Activated CD8-positive, alpha-beta memory T cell treated with anti-CD3 and anti-CD28 coated beads, Interleukin-2, amount 50 U/mL, for 24 hours (primary cell): Measurements from ENCODE around the gene PIP4K2A.

ENCODE experiments used
- DNase-seq: peaks from one replicate; pipeline ENCODE4 v3.0.0-alpha.2; 2020; ENCODE audit errors: extremely low read depth

PIP4K2A gene

DNA sequence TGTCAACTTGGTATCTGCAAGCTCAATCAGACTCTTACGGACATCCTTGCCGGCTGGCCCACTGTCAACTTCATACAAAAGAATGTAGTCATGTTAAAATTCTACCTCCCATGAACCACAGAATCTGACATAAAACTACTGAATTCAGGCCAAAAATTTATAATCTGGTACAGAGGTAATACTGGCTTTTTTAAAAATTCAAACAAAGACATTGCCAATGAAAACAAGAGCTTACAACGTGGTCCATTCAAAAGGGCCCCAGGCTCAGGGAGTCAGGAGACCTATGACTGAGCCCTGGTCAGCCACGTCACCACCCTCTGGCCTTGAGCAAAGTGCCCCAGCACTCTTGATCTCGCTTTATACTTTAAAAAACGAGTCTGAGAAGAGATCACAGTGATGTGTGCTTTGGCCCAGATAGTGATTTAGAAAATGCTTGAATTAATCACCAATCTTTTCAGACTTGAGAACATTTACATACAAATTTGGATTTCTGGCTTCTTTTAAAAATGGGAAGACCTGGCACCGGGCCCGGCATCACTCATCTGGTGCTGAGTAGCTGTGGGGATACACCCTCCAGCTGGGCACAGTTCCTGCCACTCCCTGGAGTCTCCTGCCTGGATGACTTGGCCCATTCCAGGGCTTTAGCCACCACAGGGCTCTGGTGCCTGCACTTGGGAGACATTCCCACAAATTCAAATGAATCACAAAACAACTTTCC is 94.1 kb downstream of the PIP4K2A start:
- no peak for DNase-seq

DNA sequence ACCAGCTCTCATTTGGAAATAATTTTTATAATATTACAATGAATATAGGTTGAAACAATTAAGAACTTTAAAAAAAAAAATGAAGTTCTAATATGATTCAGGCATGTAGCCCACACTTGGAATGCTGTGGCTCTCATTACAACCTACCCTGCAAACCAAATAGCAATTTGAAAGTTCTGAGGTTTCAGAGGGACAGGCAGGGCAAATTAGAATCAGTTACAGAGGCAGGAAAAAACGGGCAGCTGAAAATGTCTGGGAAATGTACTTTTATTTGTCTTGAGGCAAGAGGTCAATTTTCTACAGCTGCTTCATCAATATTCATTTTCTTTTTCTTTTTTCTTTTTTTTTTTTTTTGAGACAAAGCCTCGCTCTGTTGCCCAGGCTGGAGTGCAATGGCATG is 95.3 kb downstream of the PIP4K2A start:
- no peak for DNase-seq

DNA sequence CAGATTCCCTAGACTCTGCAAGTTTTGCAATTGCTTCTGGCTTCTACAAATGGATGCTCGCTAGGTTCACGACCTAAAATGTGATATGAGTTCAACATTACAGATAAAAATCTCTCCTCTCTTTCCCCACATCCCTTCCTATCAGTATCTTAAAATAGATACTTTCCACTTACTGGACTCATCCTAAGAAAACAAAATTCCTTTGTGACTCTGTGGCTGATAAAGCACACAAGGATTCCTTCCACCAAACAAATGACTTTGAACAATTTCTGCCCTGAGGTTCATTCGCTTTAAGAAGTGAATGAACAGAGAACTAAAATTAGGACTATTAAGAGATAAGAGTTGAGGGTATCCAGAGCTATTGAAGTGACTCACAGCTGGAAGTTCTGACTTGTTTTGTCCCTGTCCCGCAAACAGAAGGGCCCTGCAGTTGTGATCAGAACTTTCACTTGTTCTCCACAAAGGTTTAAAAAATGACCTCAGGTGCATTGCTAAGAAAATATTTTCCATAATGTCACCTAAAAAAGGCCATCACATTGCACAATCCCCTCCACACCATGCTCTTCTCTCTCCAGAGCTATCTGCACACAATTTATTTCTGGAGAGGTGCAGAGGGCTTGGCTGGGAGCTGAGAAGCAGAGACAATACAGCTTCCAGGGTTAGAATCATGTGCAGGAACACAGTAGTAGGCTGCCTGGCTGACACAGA is 96.1 kb downstream of the PIP4K2A start:
- DNase-seq = no peak

DNA sequence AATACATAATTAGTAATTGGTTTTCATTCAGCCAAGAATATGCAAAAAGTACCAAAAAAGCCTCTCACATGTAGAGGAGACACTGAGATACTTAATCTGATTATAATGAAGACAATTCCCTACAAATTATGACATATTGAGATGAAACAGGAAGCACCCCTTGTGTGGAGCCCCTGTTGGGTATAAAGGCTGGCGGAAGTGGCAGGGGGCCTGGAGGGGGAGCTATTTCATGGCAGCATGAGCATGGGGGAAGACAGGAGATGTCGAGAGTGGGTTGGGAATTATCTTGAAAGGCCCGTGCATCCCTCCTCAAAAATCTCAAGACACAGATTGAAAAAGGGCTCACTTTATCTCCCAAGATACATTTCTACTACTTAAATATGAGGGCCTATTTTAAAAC is 96.9 kb downstream of the PIP4K2A start:
- no peak for DNase-seq

DNA sequence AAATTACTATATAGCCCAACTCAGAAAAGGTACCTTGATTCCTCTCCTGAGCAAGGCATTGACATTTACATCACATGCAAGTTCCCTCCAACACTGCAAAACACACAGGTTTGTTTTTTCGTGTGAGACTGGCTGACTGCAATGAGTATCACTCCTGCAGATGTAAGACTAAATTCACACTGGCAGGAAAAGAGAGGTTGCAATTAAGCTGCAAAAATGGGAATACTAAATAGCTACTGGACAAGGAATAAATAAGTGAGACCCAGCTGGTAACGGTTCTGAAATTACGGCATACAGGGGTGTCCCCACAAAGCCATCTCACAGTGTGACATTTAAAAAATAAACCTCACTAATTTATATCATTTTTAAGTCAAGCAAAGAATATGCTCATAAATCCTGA is 97.3 kb downstream of the PIP4K2A start:
- no peak for DNase-seq

DNA sequence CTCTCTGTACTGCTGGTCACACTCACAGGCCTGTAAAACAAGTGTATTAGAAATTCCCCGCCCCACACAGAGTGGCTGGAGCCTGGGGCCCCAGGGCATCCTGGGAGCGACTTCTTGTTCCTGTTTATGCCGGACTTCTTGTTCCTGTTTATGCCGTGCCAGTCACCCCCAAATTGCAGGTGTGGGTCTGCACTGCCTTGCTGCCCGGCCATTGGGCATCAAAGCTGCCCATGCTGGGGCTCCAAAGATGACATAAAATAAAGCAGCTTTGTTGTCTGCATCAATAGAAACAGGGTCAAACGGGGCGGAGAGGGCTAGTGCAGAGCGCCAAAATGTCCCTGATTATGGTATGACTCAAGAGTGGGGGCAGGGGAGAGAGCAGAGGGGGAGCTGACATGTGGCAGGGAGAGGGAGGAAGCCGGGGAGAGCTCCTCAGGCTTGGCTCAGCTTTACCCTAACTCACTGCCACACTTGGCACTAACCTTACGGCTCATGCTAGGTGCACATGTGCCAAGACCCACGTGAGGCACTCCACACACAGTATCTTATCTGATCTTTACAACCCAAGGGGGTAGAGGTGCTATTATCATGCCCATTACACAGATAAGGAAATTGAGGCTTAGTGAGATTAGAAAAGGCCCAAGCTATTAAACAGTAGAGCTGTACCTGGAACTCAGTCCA is 98.4 kb downstream of the PIP4K2A start:
- DNase-seq = no peak

DNA sequence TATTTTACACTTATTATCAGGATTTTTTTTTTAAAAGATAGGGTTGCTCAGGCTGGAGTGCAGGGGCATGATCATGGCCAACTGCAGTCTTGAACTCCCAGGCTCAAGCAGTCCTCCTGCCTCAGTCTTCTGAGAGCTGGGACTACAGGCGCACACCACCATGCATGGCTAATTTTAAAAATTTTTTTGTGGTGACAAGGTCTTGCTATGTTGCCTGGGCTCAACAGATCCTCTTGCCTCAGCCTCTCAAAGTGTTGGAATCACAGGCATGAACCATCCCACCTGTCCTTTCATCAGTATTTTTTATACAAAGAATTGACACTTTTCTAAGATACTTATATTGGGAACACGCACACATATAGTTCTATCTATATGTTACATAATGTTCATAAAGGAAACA is 99.3 kb downstream of the PIP4K2A start:
- DNase-seq = no peak

DNA sequence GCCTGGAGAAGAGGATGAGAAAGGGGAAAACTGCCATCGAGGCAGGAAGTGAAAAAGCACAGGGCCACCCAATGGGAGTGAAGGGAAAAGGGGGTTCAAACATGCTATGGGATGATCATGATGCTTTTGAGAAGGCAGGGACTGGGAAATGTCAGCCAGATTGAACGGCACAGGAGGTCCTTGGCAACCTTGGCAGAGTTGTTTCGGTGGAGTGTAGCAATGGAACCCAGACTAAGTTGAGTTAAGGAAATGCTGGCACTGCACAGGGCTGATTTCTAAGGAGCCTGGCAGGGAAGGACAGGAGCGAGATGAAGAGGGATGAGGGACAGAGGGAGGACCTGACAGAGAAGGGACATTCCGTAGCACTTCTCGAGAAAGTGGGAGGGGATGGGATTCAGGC is 101.4 kb downstream of the PIP4K2A start:
- DNase-seq = no peak

DNA sequence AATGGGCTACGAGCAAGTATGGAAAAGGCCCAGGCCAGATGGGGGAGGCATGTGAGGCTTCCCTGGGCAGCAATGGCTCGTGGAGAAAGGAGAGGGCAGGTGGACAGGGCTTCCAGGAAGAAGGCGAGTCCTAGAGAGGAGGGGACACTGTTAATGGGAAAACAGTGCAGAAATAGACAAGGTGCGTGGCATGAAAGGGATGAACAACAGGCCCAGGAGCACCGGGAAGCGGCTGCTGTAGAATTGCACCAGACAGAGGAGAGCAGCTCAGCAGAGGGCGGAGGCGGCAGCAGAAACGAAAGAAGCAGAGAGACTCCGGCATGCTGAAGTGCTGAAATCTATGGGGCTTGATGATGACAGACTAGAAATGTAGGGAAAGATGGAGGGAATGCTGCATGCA is 102.1 kb downstream of the PIP4K2A start:
- no peak for DNase-seq

DNA sequence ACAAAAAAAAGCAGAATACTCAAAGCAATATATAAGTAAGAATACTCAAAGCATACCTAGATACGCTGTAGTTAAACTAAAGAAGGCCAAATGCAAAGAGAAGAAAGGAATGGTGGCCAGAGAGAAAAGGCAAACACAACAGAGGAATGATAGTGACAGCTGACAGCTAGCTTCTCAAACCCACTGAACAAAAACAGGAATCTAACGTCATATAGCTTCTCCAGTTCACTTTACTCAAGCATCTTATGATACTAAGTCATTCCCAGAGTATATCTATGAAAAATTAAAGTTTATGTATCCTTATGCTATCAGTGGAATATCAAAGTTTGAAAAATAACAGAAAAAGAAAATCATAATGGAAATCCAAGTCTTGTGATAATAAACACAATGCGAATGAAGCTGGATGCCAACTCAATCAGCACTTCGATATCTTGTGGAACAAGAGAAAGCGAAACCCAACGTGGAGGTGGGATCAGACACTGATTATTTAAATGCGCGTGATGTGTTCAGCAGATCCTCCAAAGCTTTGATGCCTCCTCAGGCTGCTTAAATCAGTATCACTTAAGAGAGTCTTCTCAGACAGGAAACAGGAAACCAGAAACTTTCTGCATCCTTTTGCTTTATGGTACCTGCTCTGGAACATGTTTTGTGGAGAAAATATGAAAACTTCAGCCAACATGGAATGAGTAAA is 102.8 kb downstream of the PIP4K2A start:
- DNase-seq = no peak

DNA sequence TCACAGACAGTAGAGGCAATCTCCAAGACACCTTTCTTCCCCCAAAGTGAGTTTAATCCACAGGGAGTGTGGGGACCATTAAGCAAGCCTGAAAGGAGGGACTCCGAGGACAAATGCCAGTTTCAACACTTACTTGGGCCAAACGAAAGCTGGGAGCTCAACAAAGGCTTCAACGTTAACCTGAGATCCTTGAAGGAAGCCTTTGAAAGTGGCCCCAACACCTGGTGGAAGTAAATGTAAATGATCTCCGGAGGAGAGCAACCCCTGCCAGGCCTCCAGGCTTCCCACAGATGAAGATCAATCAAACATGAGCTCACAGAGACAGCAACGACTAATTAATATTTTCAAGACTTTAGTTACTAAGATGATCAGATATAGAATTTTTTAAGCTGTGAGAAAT is 103.8 kb downstream of the PIP4K2A start:
- no peak for DNase-seq

DNA sequence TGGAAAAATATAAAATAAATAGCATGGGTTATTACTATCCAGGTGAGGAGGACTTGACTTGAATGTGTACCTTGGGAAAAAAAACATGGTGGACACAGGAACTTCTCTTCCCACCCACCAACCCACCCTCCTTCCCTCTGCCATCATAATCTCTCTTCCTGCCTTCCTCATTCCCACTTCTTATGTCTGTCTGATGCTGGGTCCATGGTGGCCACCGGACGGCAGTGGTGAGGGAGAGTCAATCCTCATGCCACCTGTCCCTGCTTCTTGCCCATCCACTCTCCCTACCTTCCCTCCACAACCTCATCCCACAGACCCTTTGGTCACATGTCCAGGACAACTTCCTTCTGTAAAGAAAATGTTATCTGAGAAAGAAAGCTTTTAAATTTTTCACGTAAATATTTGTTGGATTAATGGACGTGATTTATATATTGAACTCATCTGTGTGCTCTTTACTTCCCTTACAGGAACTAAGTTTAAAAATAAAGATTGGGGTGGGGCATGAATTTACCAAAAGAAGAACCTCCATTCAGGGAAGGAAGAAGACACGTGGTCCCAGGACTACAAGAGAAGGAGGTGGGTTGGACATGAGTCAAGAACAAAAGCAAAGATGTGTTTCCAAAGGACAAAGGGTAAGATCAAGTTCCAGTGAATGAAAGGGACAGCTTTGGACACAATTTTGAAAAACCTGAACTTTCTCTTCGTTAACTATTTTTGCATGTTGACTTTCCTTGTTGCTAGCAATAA is 104.5 kb downstream of the PIP4K2A start:
- DNase-seq = no peak

DNA sequence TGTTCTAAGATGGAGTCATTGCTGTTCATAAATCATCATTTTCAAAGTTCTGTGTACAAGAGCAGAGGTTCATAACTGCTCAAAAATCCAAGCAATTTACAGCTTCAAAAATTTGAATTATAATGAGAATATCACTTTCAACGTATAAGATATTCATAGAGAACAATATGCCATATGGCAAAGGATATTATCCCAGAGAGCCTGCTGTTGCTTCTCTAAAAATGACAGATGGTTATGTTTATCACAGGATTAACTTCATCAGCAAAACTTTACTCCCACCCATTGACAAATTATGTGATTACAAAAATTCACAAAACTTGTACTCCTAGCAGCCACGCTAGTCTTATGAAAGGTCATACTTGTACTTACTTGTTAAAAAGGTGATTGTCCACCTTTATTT is 105.1 kb downstream of the PIP4K2A start:
- DNase-seq = no peak

DNA sequence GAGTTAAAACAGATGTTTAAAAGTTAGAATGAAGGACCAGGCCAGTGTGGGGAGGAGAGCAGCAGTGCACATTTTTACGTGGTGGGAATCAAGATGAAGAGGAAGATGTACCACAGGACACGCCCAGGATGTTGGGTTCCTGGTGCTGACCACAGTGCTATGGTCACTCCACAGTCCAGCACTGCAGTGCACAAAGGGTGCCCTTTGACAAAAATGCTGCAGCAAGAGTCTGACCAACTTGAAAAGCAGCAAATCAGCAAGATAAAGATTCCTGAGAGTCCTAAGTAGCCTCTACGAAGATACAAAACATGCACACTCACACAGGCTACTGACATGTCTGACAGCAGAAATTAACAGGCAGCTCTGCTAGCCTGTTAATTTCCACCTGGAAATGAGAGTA is 107.1 kb downstream of the PIP4K2A start:
- DNase-seq = no peak

DNA sequence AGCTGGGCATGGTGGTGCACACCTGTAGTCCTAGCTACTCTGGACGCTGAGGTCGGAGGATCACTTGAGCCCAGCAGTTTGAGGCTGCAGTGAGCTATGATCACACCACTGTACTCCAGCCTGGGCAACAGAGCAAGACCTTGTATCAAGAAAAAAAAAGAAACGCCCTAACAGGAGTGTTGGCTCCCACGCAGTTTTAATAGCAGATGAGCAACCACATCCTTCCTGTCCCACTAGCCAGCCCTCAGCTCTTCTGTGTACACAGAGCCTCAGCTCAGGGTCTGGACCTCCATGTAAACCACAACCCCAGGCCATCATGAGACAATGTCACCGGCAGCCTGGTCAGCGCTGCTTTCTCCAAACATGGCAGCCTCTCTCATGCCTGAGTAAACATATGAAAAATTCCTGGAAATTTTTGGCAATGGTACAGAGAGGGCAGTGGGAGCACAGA is 108.2 kb downstream of the PIP4K2A start:
- DNase-seq = no peak

DNA sequence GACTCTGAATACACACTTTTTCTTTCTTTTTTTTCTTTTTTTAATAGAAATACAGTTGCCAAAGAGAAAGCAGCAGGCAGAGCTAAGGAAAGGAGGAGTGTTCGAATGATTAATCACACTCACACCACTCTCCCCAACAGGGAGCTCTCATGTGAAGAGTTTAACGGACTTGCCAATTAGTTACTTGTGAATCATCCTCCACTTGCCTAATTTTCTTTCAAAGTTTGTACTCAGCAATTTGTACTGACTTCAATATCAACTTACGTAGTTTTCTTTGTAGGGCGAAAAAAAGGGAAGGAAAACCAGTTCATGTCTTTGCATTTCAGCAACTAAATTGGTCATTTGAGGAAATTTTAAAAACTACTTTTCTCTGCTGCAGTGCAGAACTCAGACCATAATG is 109.2 kb downstream of the PIP4K2A start:
- no peak for DNase-seq

DNA sequence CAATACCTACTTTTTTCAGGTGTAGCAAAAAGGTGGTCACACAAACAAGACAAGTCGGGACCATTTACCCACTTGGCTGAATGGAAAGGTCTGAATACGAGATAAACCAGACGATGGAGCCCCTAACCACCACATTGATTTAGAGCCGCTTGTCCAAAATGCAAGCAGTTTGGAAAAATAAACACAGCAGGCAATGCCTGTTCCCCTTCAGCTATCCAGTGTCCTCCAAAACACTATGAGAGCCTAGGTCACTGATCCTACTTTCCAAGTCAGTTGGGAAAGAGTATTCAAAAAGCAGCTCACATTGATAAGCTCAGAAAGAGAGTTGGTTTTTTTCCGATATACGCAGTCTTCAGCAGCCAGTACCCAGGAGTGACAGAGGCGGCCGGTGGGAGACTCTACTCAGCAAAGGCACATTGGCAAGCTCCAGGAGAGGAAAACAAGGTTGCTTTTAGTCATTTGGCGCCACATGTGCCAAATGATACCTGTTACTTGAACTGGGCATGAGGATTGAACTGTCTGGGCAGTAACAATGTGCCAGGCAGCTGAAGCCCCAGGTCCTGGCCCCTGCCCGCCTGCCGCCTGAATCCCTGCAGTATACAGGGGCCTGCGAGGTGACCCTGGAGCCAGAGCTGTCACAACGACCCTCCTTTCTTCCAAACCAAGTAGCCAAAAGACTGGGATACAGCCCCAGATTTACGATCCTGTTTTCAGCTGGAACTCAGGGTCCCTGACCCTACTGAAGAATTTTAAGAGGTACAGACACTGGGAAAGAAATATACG is 109.8 kb downstream of the PIP4K2A start:
- no peak for DNase-seq

DNA sequence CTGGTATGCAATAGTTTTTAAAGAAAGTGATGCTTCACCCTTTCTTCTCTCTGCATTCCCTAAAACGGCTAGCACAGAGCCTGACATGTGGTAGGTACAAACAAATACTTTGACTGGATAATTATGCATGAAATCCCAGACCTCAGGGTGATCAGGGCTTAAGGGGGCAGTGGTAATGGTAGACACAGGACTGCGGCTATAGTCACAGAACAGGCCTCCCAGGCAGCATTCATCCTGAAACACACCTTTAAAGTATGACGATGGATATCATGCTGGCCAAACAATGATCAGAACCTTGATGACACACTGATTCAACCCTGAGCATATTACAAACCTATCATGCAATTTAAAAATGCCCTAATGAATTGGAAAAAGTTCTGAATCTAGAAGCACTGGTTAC is 110.8 kb downstream of the PIP4K2A start:
- DNase-seq = no peak

DNA sequence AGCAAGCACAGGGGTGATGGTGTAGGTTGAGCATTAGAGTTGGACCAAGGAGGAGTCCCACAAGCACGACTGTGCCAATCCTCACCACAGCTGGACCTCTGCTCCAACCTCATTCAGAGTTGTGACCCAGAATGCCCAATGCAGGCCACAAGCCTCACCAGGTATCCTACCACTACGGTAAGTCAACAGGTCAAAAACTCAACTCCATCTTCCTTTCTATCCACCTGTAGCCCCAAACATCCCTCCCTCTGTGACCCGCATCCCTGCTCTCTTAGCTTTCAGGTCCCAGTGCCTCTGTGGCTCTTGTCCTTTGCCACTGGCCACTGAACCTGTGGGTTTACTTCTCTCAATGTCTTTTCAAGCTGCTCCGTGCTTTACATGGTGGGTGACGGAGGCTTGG is 112.8 kb downstream of the PIP4K2A start:
- no peak for DNase-seq

DNA sequence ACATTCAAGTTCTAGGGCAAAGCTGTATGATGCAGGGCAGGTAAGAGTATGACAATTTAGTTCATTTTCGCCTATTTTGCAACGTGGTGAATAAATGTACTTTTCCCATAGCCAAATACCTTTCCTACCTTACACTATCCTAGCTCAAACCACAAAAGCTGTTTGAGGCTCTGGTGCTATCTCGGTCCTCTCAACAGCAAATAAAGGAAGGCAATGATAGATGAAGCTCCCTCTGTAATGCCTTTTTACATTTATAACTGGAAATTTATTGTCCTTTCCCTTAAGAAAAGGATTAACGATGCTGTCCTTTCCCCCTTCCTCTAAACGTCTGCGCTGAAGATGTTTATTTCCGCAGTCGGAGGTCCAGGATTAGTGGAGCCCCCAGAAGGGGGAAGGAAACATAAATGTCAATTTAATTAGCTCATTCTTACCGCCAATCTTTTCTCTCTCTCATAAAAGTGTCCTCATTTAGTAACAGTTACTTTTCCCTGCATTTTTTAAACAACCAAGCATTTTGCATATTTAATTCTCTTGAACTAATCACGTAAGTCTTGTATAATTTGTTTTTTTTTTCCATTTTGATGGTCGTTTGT is 114.6 kb downstream of the PIP4K2A start:
- no peak for DNase-seq
